Measurements from ENCODE around the gene DGKE. TPM values are rescaled to one million over a fixed set of nuclear protein-coding genes. Genes with fewer than 3 reads are reported as not detected.

The DGKE gene
- total RNA-seq, 4 donors from 2014 or later = 1.7 to 10.7 (median 7.9) TPM

- intact Hi-C loops (cut with DNase I) = no loop called here
- H3K27me3 ChIP-seq = no peaks in the 10 kb centered on the region
- H3K9me3 ChIP-seq = no peaks in the 10 kb centered on the region
- no peak for TF ChIP-seq POLR2A (IDR thresholded peaks at IDR 0.05)
- no peak for TF ChIP-seq CTCF (IDR thresholded peaks at IDR 0.05)
- no peak for DNase-seq
- H3K27ac ChIP-seq = no peak overlapping the region
- peaks cover 0 to 27% (median 3%) of the 10 kb centered on the region in 3 donors for H3K4me1 ChIP-seq
- WGBS, 2 donors = 66 to 71% methylated on average over 5 to 6 of the region's 7 CpGs
- no peak overlapping the region for H3K4me3 ChIP-seq
- H3K36me3 ChIP-seq = no peaks in the 10 kb centered on the region
Observed at GRCh38 chr17:56812901-56813388, 21.0 kb upstream of the DGKE start.

GRCh38 chr17:56815711-56816110 is 18.2 kb upstream of the DGKE start:
- intact Hi-C loops (cut with DNase I) = loop anchor here (5.0 kb wide), 1 partner anchor 127 kb away; no protein-coding TSS in a partner anchor
- TF ChIP-seq POLR2A (IDR thresholded peaks at IDR 0.05) (no peak), CTCF (IDR thresholded peaks at IDR 0.05) (no peak)
- 58 to 85% methylated on average over 6 of the region's 6 CpGs for WGBS, 2 donors

GRCh38 chr17:56817066-56817465 is 16.9 kb upstream of the DGKE start:
- Histone ChIP-seq H3K27ac (no peak overlapping the region), H3K27me3 (no peaks in the 10 kb centered on the region), H3K9me3 (no peaks in the 10 kb centered on the region), H3K4me3 (no peak overlapping the region), H3K4me1 (peaks cover 0 to 9% (median 3%) of the 10 kb centered on the region in 3 donors), H3K36me3 (no peaks in the 10 kb centered on the region)
- DNase-seq = no peak
- intact Hi-C loops (cut with DNase I) = loop anchor here (5.0 kb wide), 1 partner anchor 125 kb away; no protein-coding TSS in a partner anchor
- TF ChIP-seq POLR2A (IDR thresholded peaks at IDR 0.05) (no peak), CTCF (IDR thresholded peaks at IDR 0.05) (no peak)

More at GRCh38 chr17:56815711-56816110, 18.2 kb upstream of the DGKE start:
- no peak for DNase-seq
- Histone ChIP-seq H3K36me3 (no peaks in the 10 kb centered on the region), H3K9me3 (no peaks in the 10 kb centered on the region), H3K27me3 (no peaks in the 10 kb centered on the region), H3K4me1 (peaks cover 0 to 10% (median 3%) of the 10 kb centered on the region in 3 donors), H3K27ac (no peak overlapping the region), H3K4me3 (no peak overlapping the region)

DNA sequence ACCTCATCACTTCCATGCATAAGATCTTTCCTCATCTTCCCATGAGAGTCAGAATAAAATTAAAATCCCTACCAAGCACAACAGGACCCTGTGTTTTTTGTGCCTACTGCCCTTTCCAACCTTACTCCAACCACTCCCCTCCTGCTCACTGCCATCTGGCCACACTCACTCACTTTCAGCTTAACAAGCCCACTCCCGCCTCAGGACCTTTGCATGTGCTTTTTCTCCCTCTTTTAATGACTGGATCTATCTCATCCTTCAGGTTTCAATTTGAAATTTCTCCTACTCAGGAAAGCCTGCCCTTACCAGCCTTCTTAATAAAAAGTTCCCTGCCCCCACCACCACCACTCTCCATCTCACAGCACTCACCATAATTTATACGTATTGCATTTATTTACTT is 14.9 kb upstream of the DGKE start:
- H3K4me3 ChIP-seq = no peak overlapping the region
- DNase-seq = no peak
- no peak for TF ChIP-seq CTCF (IDR thresholded peaks at IDR 0.05)
- no peak for TF ChIP-seq POLR2A (IDR thresholded peaks at IDR 0.05)
- 91 to 94% methylated on average over 2 of the region's 2 CpGs for WGBS, 2 donors
- no peak overlapping the region for H3K27ac ChIP-seq
- H3K27me3 ChIP-seq = no peaks in the 10 kb centered on the region
- H3K9me3 ChIP-seq = no peaks in the 10 kb centered on the region
- no peaks in the 10 kb centered on the region for H3K36me3 ChIP-seq
- intact Hi-C loops (cut with DNase I) = loop anchor here (5.0 kb wide), 1 partner anchor 123 kb away; no protein-coding TSS in a partner anchor
- peaks cover 0 to 9% (median 3%) of the 10 kb centered on the region in 3 donors for H3K4me1 ChIP-seq

GRCh38 chr17:56819431-56820145 is 14.4 kb upstream of the DGKE start:
- Histone ChIP-seq H3K9me3 (no peaks in the 10 kb centered on the region), H3K27me3 (no peaks in the 10 kb centered on the region), H3K4me3 (no peak overlapping the region), H3K36me3 (no peaks in the 10 kb centered on the region), H3K4me1 (peaks cover 0 to 9% (median 3%) of the 10 kb centered on the region in 3 donors), H3K27ac (no peak overlapping the region)
- peak; percentile 84 to 91 (median 89) for TF ChIP-seq CTCF (IDR thresholded peaks at IDR 0.05)
- no peak for TF ChIP-seq POLR2A (IDR thresholded peaks at IDR 0.05)
- no peak for DNase-seq
- intact Hi-C loops (cut with DNase I) = loop anchor here (5.0 kb wide), 1 partner anchor 123 kb away; no protein-coding TSS in a partner anchor
- 13 to 18% methylated on average over 11 to 14 of the region's 14 CpGs for WGBS, 2 donors

All from esophagus squamous epithelium (tissue), 5 donors.